Natural killer cell (primary cell): ENCODE measurements around the gene CERS6. TPM values are rescaled to one million over a fixed set of nuclear protein-coding genes. Genes with fewer than 3 reads are reported as not detected.

Source experiments
- ATAC-seq, 3 donors: fragments of 150-1000 bp in 2 of 3; fragments of 200-7000 bp in 1 of 3; cut with Tn5 transposase; 1 replicate in 1 of 3; 2 replicates in 2 of 3; pipeline ENCODE4 v1.10.0; 2021; ENCODE audit warnings: mild to moderate bottlenecking in 2 of 3, moderate library complexity in 2 of 3
- DNase-seq, 2 donors: peaks; one replicate each; pipeline versions ENCODE4 v3.0.0 to v3.0.0-alpha.2; 2013 to 2021; ENCODE audit warnings: mixed read lengths in 1 of 2
- H3K27ac ChIP-seq: one replicate; pipeline ENCODE4 v1.5.1; 2013; ENCODE audit warnings: mild to moderate bottlenecking, low read length
- H3K27me3 ChIP-seq: one replicate; pipeline ENCODE4 v1.6.1; 2013; ENCODE audit warnings: low read length; ENCODE audit not compliant: control insufficient read depth, insufficient read depth
- H3K36me3 ChIP-seq: one replicate; pipeline ENCODE4 v1.6.1; 2013; ENCODE audit warnings: low read length; ENCODE audit not compliant: control insufficient read depth, insufficient read depth
- H3K4me1 ChIP-seq: one replicate; pipeline ENCODE4 v1.6.1; 2013; ENCODE audit warnings: low read length; ENCODE audit not compliant: control insufficient read depth, insufficient read depth
- H3K4me3 ChIP-seq: one replicate; pipeline ENCODE4 v1.5.1; 2013; ENCODE audit warnings: low read length
- H3K9me3 ChIP-seq: one replicate; pipeline ENCODE4 v1.6.1; 2013; ENCODE audit warnings: low read length; ENCODE audit not compliant: control insufficient read depth, insufficient read depth
- H3K27ac Mint-ChIP-seq, 2 donors: one replicate each; pipeline ENCODE4 v1.8.0; 2022; ENCODE audit warnings: mild to moderate bottlenecking in 2 of 2, mixed read lengths in 2 of 2, moderate library complexity in 1 of 2
- H3K27me3 Mint-ChIP-seq, 2 donors: one replicate each; pipeline ENCODE4 v1.8.0; 2022; ENCODE audit warnings: low read depth in 2 of 2, mixed read lengths in 2 of 2
- H3K36me3 Mint-ChIP-seq: one replicate; pipeline ENCODE4 v1.8.0; 2022; ENCODE audit warnings: mixed read lengths
- H3K4me1 Mint-ChIP-seq, 2 donors: one replicate each; pipeline ENCODE4 v1.8.0; 2022; ENCODE audit warnings: mixed read lengths in 2 of 2
- H3K4me3 Mint-ChIP-seq: one replicate; pipeline ENCODE4 v1.8.0; 2022; ENCODE audit warnings: mild to moderate bottlenecking, moderate library complexity, mixed read lengths
- H3K9me3 Mint-ChIP-seq, 2 donors: one replicate each; pipeline ENCODE4 v1.8.0; 2022; ENCODE audit warnings: mixed read lengths in 2 of 2
- CTCF ChIP-seq: fragments of 200-600 bp; IDR thresholded peaks from one replicate; pipeline ENCODE4 v1.8.0; 2022; ENCODE audit warnings: antibody characterized with exemption
- whole genome bisulfite sequencing: methylation state at CpG from one replicate; pipeline ENCODE4 v1.1.7; 2013; ENCODE audit warnings: missing lambda C conversion rate; ENCODE audit not compliant: insufficient coverage; 5-methylcytosine and 5-hydroxymethylcytosine counted together
- intact Hi-C: fragments of 100-400 bp; cut with micrococcal nuclease; formaldehyde crosslinking; loops from one replicate; pipeline ENCODE4 v1.14.2; 2022
- total RNA-seq, 4 donors: library from RNA; stranded (reverse); fragments of 120-200 nt in 1 of 4; gene quantifications; one replicate each; pipeline versions ENCODE4 v1.2.3 to v1.2.4, GENCODE V29; 2013 to 2022

Gene CERS6
- total RNA-seq, 3 donors from 2014 or later (not counting 1 experiment from before 2014, with no cell fraction given): 9.1 to 13.5 (median 11.8) TPM

DNA sequence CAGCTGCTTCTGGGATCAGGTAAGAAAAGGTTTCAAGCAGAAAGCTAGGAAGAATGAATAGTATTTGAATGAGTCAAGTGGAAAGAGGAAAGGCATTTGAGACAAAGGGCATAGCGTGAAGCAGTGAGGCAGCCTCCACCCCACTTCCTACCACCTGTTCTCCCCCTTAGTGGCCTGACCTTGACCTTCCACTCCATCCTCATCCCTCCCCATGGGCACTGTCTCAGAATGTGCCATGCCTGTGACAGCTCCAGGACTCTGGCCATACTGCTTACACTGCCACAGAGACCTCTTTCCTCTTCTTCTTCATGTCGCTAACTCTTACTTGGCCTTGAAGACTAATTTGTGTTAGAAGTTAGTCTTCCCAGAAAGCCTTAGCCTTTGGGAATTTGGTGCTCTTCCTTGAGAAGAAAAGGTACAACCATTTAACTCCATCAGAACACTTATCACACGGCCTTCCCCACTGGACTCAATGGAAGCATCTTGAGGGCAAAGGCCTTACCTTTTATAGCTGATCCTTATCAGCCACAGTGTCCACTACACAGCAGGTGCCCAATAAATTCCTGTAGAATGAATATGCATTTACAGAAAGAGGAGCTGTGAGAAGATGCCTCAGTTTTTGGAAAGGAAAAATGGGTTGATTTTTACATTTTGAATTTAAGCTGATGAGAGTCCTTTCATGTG, 331.2 kb downstream of the CERS6 start:
- Mint-ChIP-seq H3K36me3 (no peaks in the 10 kb centered on the region), H3K27ac (no peak overlapping the region), H3K4me3 (no peak overlapping the region), H3K4me1 (no peaks in the 10 kb centered on the region), H3K9me3 (no peaks in the 10 kb centered on the region), H3K27me3 (peaks cover 0 to 12% of the 10 kb centered on the region in 2 donors)
- Histone ChIP-seq H3K9me3 (no peaks in the 10 kb centered on the region), H3K27ac (no peak overlapping the region), H3K4me1 (no peaks in the 10 kb centered on the region), H3K4me3 (no peak overlapping the region), H3K36me3 (no peaks in the 10 kb centered on the region), H3K27me3 (no peaks in the 10 kb centered on the region)
- intact Hi-C loops: no loop called here
- WGBS: 92% methylated on average over 3 of the region's 3 CpGs
- ATAC-seq: no peak
- TF ChIP-seq CTCF: no peak
- no peak for DNase-seq

DNA sequence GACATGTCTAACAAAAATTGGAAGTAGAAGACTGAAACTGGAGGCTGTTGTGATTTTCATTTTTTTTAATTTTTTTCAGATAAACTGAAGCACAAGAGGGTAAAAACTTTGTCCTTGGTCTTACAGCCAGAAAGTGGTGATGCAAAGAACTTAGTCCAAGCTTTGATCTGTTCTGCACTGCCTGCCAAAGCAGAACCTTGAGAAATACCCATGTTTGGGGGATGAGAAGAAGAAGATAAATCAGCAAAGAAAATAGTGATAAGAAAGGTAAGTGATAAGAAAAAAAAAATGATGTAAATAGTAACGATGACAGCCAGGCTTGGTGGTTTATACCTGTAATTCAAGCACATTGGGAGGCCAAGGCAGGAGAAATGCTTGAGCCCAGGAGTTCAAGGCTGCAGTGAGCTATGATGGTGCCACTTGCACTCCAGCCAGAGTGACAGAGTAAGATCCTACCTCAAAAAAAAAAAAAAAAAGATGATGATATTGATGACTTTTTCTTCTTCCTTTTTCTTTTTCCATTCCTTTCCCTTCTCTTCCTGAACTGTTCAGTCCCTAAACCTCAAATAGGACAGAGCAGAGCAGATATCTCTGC, 331.8 kb downstream of the CERS6 start:
- H3K27me3 Mint-ChIP-seq: peaks cover 0 to 12% of the 10 kb centered on the region in 2 donors
- Histone ChIP-seq H3K4me3 (no peak overlapping the region), H3K9me3 (no peaks in the 10 kb centered on the region), H3K27ac (no peak overlapping the region), H3K4me1 (no peaks in the 10 kb centered on the region), H3K27me3 (no peaks in the 10 kb centered on the region), H3K36me3 (no peaks in the 10 kb centered on the region)
- 83% methylated on average over 1 of the region's 1 CpG for WGBS
- no peaks in the 10 kb centered on the region for H3K4me1 Mint-ChIP-seq
- H3K36me3 Mint-ChIP-seq: no peaks in the 10 kb centered on the region
- H3K4me3 Mint-ChIP-seq: no peak overlapping the region
- DNase-seq: no peak
- TF ChIP-seq CTCF: no peak
- intact Hi-C loops: no loop called here
- H3K9me3 Mint-ChIP-seq: no peaks in the 10 kb centered on the region
- no peak overlapping the region for H3K27ac Mint-ChIP-seq
- no peak for ATAC-seq

DNA sequence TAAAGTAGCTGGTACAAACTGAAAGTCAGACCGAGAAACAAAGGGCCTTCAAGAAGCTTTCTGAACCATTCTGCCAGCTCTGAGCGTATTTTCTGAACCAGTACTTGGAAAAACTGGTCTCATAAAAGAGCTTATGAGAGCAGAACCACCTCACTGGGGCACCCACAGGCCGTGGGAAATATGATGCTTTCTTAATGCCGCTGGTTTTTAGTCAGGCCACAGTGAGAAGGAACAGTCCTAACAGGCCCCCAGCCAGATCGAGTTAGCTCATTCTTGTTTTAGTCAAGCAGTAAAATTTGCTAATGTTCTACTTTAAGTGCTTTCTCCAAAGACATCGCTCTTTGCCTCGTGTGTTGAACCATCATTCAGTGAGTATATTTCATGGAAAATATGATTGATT, 333.7 kb downstream of the CERS6 start:
- H3K9me3 ChIP-seq: no peaks in the 10 kb centered on the region
- TF ChIP-seq CTCF: no peak
- H3K4me3 ChIP-seq: no peak overlapping the region
- Mint-ChIP-seq H3K9me3 (no peaks in the 10 kb centered on the region), H3K27ac (no peak overlapping the region), H3K36me3 (no peaks in the 10 kb centered on the region), H3K4me3 (no peak overlapping the region), H3K27me3 (peaks cover 0 to 12% of the 10 kb centered on the region in 2 donors), H3K4me1 (no peaks in the 10 kb centered on the region)
- ATAC-seq (no peak), DNase-seq (no peak)
- no peaks in the 10 kb centered on the region for H3K36me3 ChIP-seq
- no peaks in the 10 kb centered on the region for H3K27me3 ChIP-seq
- WGBS: 84% methylated on average over 5 of the region's 7 CpGs
- intact Hi-C loops: no loop called here
- no peaks in the 10 kb centered on the region for H3K4me1 ChIP-seq
- no peak overlapping the region for H3K27ac ChIP-seq
